HepG2 (cell line): ENCODE results near the gene SEZ6L. TPM values are rescaled to one million over a fixed set of nuclear protein-coding genes. Genes with fewer than 3 reads are reported as not detected.

Experiments used
- ATAC-seq: fragments of 200-7000 bp; cut with Tn5 transposase; 3 replicates; pipeline ENCODE4 v1.9.1; 2020; ENCODE audit warnings: mild to moderate bottlenecking, moderate library complexity
- BruUV-seq: library from RNA; stranded (reverse); fragments of 400-500 nt; replicated peaks from 2 replicates; lab custom pipeline; 2021; lab: Mats Ljungman, UMichigan
- CTCF ChIA-PET: fragments of 300-600 bp; formaldehyde crosslinking; extraction: SDS; loops from one replicate; lab custom pipeline; 2021; ENCODE audit warnings: low total read pairs, inconsistent platforms, low intra/inter-chr PET ratio; lab: Yijun Ruan, JAX
- POLR2A ChIA-PET: fragments of 350-600 bp; sonication (Branson Sonifier 250); formaldehyde crosslinking; loops from one replicate; lab custom pipeline; 2020; ENCODE audit warnings: antibody characterized with exemption, inconsistent platforms; lab: Yijun Ruan, JAX
- DNase-seq: peaks from one replicate; pipeline ENCODE4 v3.0.0-alpha.2; 2015; ENCODE audit warnings: low spot score
- FAIRE-seq: peaks from 3 replicates; lab custom pipeline; 2011; peaks lifted over from hg19 to GRCh38; lab: Jason Lieb, UNC
- H2AFZ ChIP-seq: one replicate; pipeline ENCODE4 v1.6.1; 2011; ENCODE audit warnings: low read length, inconsistent platforms
- H3K27ac ChIP-seq: fragments of 300-600 bp; 3 replicates; pipeline ENCODE4 v1.8.0; 2011; ENCODE audit warnings: mixed run types, mild to moderate bottlenecking, mixed read lengths, low read length, inconsistent platforms; ENCODE audit not compliant: insufficient read depth; ENCODE audit errors: extremely low read length
- H3K27me3 ChIP-seq, 2 experiments: fragments of 200-600 bp in 1 of 2; 2 replicates in 1 of 2; 3 replicates in 1 of 2; pipeline versions ENCODE4 v1.6.0 to v1.8.0; 2011; ENCODE audit warnings: low read length in 2 of 2, mild to moderate bottlenecking in 2 of 2, moderate library complexity in 2 of 2, inconsistent platforms in 1 of 2; ENCODE audit not compliant: insufficient read depth in 2 of 2, control insufficient read depth in 1 of 2
- H3K36me3 ChIP-seq, 2 experiments: fragments of 200-600 bp in 1 of 2; replicated peaks in 1 of 2; 2 replicates in 1 of 2; 3 replicates in 1 of 2; pipeline versions ENCODE4 v1.5.1 to v1.8.0; 2011; ENCODE audit warnings: low read length in 2 of 2, inconsistent platforms in 1 of 2; ENCODE audit not compliant: insufficient read depth in 2 of 2, control insufficient read depth in 1 of 2
- H3K4me1 ChIP-seq: 2 replicates; pipeline ENCODE4 v1.5.1; 2012; ENCODE audit warnings: low read length, inconsistent platforms; ENCODE audit not compliant: insufficient read depth
- H3K4me2 ChIP-seq: 2 replicates; pipeline ENCODE4 v1.6.0; 2011; ENCODE audit warnings: low read depth, low read length, inconsistent platforms
- H3K4me3 ChIP-seq, 3 experiments: fragments of 200-600 bp in 1 of 3; sonication (generic), shearing (Covaris generic) in 1 of 3; replicated peaks in 1 of 3; 2 replicates each; pipeline ENCODE4 v1.5.1; 2011 to 2016; ENCODE audit warnings: low read length in 3 of 3, inconsistent platforms in 2 of 3, low read depth in 2 of 3, mild to moderate bottlenecking in 2 of 3, control low read depth in 1 of 3, mixed read lengths in 1 of 3; ENCODE audit not compliant: insufficient read depth in 1 of 3
- H3K79me2 ChIP-seq: one replicate; pipeline ENCODE4 v1.6.1; 2011; ENCODE audit warnings: low read length, inconsistent platforms; ENCODE audit not compliant: insufficient read depth
- H3K9ac ChIP-seq: 2 replicates; pipeline ENCODE4 v1.6.0; 2011; ENCODE audit warnings: mild to moderate bottlenecking, low read depth, low read length, inconsistent platforms; ENCODE audit not compliant: insufficient read depth
- H3K9me3 ChIP-seq: 2 replicates; pipeline ENCODE4 v1.5.1; 2012; ENCODE audit warnings: mild to moderate bottlenecking, low read length
- H4K20me1 ChIP-seq: 2 replicates; pipeline ENCODE4 v1.6.0; 2011; ENCODE audit warnings: inconsistent platforms, mild to moderate bottlenecking, low read length, moderate library complexity; ENCODE audit not compliant: insufficient read depth
- EZH2 ChIP-seq: conservative IDR thresholded peaks from 2 replicates; pipeline ENCODE4 v1.6.1; 2012; ENCODE audit warnings: mild to moderate bottlenecking, low read depth, low read length, moderate library complexity
- HMGA1 ChIP-seq: sonication (generic); formaldehyde crosslinking; conservative IDR thresholded peaks from 2 replicates; pipeline ENCODE4 v1.4.0; 2020; ENCODE audit warnings: missing genetic modification reagents
- MIER2 ChIP-seq: IDR thresholded peaks from 2 replicates; pipeline ENCODE4 v1.6.1; 2016; ENCODE audit warnings: missing biosample characterization, missing genetic modification reagents
- SALL1 ChIP-seq: sonication (generic); formaldehyde crosslinking; IDR thresholded peaks from 2 replicates; pipeline ENCODE4 v1.8.0; 2022; ENCODE audit warnings: mild to moderate bottlenecking, missing genetic modification reagents
- USF2 ChIP-seq, 2 experiments: sonication (generic) in 1 of 2; formaldehyde crosslinking in 1 of 2; IDR thresholded peaks; 2 replicates each; pipeline versions ENCODE4 v1.5.1 to v1.6.1; 2011 to 2020; ENCODE audit warnings: borderline replicate concordance in 1 of 2, low read depth in 1 of 2, low read length in 1 of 2, mild to moderate bottlenecking in 1 of 2, missing genetic modification reagents in 1 of 2, moderate library complexity in 1 of 2
- ZHX2 ChIP-seq, 2 experiments: sonication (generic) in 1 of 2; formaldehyde crosslinking in 1 of 2; IDR thresholded peaks; 2 replicates each; pipeline versions ENCODE4 v1.6.1 to v1.9.0; 2014 to 2022; ENCODE audit warnings: antibody characterized with exemption in 1 of 2, borderline replicate concordance in 1 of 2, inconsistent platforms in 1 of 2, low read depth in 1 of 2, missing genetic modification reagents in 1 of 2
- WGBS: methylation state at CpG from one replicate; pipeline ENCODE4 v1.1.6; 2017; ENCODE audit warnings: low lambda C conversion rate; 5-methylcytosine and 5-hydroxymethylcytosine counted together
- in situ Hi-C: cut with HindIII; loops from 2 replicates; pipeline ENCODE4 v1.10.0; 2017; ENCODE audit warnings: low pct_unique_long_range_greater_than_20kb; ENCODE audit not compliant: extremely low pct_ligation_motif_present
- intact Hi-C: fragments of 100-400 bp; cut with micrococcal nuclease; formaldehyde crosslinking; loops from one replicate; pipeline ENCODE4 v1.10.0; 2022; ENCODE audit not compliant: unreplicated experiment
- polyA plus RNA-seq, 8 experiments: library from polyadenylated mRNA; depleted of rRNA in 3 of 8; stranded (reverse) in 7 of 8; unstranded in 1 of 8; fragments of >200 nt; fragmentation: Illumina TruSeq in 4 of 8; extraction: Trizol in 4 of 8; gene quantifications; 2 replicates each; pipeline versions ENCODE4 v1.2.1 to v1.2.3, GENCODE V29; 2011 to 2016; ENCODE audit warnings: low read depth in 4 of 8, missing spikeins in 1 of 8, mixed read lengths in 1 of 8; ENCODE audit not compliant: insufficient read depth in 1 of 8
- total RNA-seq, 5 experiments: library from RNA; depleted of rRNA; stranded (reverse); fragments of >200 nt; fragmentation: Illumina TruSeq; extraction: Trizol; gene quantifications; 2 replicates each; pipeline ENCODE4 v1.2.3, GENCODE V29; 2016; ENCODE audit warnings: low read depth in 1 of 5

SEZ6L gene
- total and polyA plus RNA-seq, 2 of the 13 experiments (the other 11 are each of a cell fraction or from before 2014, with no cell fraction given): not detected

GRCh38 chr22:26170112-26170492 is 840 bp downstream of the SEZ6L start:
- BruUV-seq: no TSS peak
- Histone ChIP-seq H3K9me3 (no peaks in the 10 kb centered on the region), H3K36me3 (no peaks in the 10 kb centered on the region), H3K79me2 (no peaks in the 10 kb centered on the region), H3K4me2 (no peak overlapping the region), H3K9ac (no peak overlapping the region), H3K27ac (no peak overlapping the region), H3K4me1 (no peaks in the 10 kb centered on the region), H3K4me3 (no peak overlapping the region), H4K20me1 (no peaks in the 10 kb centered on the region; the same call in 1 of the 2 replicates)
- intact Hi-C loops: loop anchor here (5.0 kb wide), 1 partner anchor 147 kb away; no protein-coding TSS in a partner anchor
- no peak for DNase-seq
- 31% methylated on average over 8 of the region's 11 CpGs for WGBS
- FAIRE-seq: no peak
- ChIA-PET POLR2A (no interaction called here), CTCF (no interaction called here)
- in situ Hi-C loops: loop anchor here (5.0 kb wide), 1 partner anchor 147 kb away; no protein-coding TSS in a partner anchor
- TF ChIP-seq HMGA1 (CRISPR knock-in tag) (no peak), EZH2 (0 out of 2 replicates have a peak, but pooled peaks have one; percentile 43)
- TF ChIP-seq, all 625 proteins: peak for 1
- no peak overlapping the region for H2AFZ ChIP-seq
- H3K27me3 ChIP-seq: peaks cover 4 to 27% of the 10 kb centered on the region in 2 experiments; a peak in 4 of 5 replicates
- no peak for ATAC-seq

- no TSS peak for BruUV-seq
- FAIRE-seq (no peak), DNase-seq (no peak), ATAC-seq (no peak)
- Histone ChIP-seq H3K9me3 (no peaks in the 10 kb centered on the region), H3K4me3 (no peak overlapping the region), H3K4me2 (no peak overlapping the region), H3K36me3 (no peaks in the 10 kb centered on the region), H3K4me1 (no peaks in the 10 kb centered on the region), H3K79me2 (no peaks in the 10 kb centered on the region), H3K27me3 (peaks cover 4 to 27% of the 10 kb centered on the region in 2 experiments; a peak in 4 of 5 replicates), H2AFZ (no peak overlapping the region), H4K20me1 (no peaks in the 10 kb centered on the region; the same call in 1 of the 2 replicates), H3K9ac (no peak overlapping the region), H3K27ac (no peak overlapping the region)
- CTCF ChIA-PET: no interaction called here
- POLR2A ChIA-PET: interaction anchor here (0.5 kb wide), 1 partner anchor 331 kb away, joined by 3 read pairs; no protein-coding TSS in a partner anchor
- 23% methylated on average over 5 of the region's 14 CpGs for WGBS
- intact Hi-C loops (loop anchor here (5.0 kb wide), 1 partner anchor 146 kb away; no protein-coding TSS in a partner anchor), in situ Hi-C loops (loop anchor here (5.0 kb wide), 1 partner anchor 146 kb away; no protein-coding TSS in a partner anchor)
- TF ChIP-seq MIER2 (peak; percentile 92), USF2 (IDR thresholded peaks at IDR 0.05; ENCODE audit: low read depth, low read length) (no peak), USF2 (CRISPR knock-in tag; IDR thresholded peaks at IDR 0.05; ENCODE audit: borderline replicate concordance) (no peak), ZHX2 (IDR thresholded peaks at IDR 0.05; ENCODE audit: low read depth) (no peak), ZHX2 (CRISPR knock-in tag; IDR thresholded peaks at IDR 0.05; ENCODE audit: borderline replicate concordance) (no peak), SALL1 (0 out of 2 replicates have a peak, but pooled peaks have one; percentile 13)
Measured at GRCh38 chr22:26170795-26171580, 1.7 kb downstream of the SEZ6L start.
